AG04450 (cell line): ENCODE results near the gene EDA. TPM values are rescaled to one million over a fixed set of nuclear protein-coding genes. Genes with fewer than 3 reads are reported as not detected.

Experiments
- CTCF ChIA-PET: fragments of 300-600, 350-600 bp; formaldehyde crosslinking; extraction: SDS; loops from one replicate; lab custom pipeline; 2022; ENCODE audit warnings: antibody characterized with exemption, inconsistent platforms; lab: Charles Lee
- POLR2A ChIA-PET: fragments of 350-600 bp; formaldehyde crosslinking; extraction: SDS; loops from one replicate; lab custom pipeline; 2021; ENCODE audit warnings: antibody characterized with exemption, inconsistent platforms; lab: Yijun Ruan, JAX
- DNase-seq: peaks from one replicate; pipeline ENCODE4 v3.0.0-alpha.2; 2011; ENCODE audit warnings: low read depth, low spot score
- H3K27ac ChIP-seq: one replicate; pipeline ENCODE4 v1.5.1; 2012; ENCODE audit warnings: low read depth, low read length, control low read depth
- H3K27me3 ChIP-seq: one replicate; pipeline ENCODE4 v1.6.0; 2012; ENCODE audit warnings: low read length; ENCODE audit not compliant: control insufficient read depth, insufficient read depth
- H3K4me3 ChIP-seq: 2 replicates; pipeline ENCODE4 v1.5.1; 2011; ENCODE audit warnings: mild to moderate bottlenecking, low read depth, low read length, control low read depth
- H3K9me3 ChIP-seq: 2 replicates; pipeline ENCODE4 v1.5.1; 2012; ENCODE audit warnings: low read length; ENCODE audit not compliant: control insufficient read depth, insufficient read depth
- polyA plus RNA-seq: library from polyadenylated mRNA; depleted of rRNA; stranded (reverse); fragments of >200 nt; gene quantifications from 2 replicates; pipeline ENCODE4 v1.2.3, GENCODE V29; 2011
- TF ChIP-seq, protein P1 (sequence below): IDR thresholded peaks from 2 replicates; pipeline ENCODE4 v1.5.1; 2011; ENCODE audit warnings: low read depth, low read length, control low read depth, inconsistent platforms

Gene EDA
- polyA plus RNA-seq, 1 experiment, result 0.02 TPM

DNA sequence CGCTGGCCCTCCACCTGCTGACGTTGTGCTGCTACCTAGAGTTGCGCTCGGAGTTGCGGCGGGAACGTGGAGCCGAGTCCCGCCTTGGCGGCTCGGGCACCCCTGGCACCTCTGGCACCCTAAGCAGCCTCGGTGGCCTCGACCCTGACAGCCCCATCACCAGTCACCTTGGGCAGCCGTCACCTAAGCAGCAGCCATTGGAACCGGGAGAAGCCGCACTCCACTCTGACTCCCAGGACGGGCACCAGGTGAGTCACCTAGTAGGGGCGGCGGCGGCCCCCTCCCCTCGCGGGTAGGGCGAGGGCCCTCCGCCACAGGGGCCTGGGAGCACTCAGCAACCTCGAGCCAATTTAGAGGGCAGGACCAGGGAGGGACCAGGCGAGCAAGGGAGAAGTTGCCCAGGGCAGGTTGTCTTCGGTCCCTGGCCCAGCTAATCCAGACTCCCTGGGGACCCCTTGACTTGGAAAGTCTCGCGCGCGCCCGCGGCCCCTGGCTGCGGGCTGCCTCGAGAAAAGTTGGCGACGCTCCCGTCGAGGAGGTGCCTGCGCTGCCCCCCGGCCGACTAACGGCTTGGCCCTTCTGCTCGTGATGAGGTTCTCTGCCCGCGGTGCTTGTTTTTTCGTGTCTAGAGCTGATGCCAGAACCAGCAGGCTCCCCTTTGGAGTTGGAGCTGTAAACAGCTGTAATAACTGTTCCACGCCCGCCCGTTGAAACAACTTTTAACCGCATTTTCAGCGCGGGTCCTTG, 717 bp downstream of the EDA start:
- TF ChIP-seq, protein P1, sequence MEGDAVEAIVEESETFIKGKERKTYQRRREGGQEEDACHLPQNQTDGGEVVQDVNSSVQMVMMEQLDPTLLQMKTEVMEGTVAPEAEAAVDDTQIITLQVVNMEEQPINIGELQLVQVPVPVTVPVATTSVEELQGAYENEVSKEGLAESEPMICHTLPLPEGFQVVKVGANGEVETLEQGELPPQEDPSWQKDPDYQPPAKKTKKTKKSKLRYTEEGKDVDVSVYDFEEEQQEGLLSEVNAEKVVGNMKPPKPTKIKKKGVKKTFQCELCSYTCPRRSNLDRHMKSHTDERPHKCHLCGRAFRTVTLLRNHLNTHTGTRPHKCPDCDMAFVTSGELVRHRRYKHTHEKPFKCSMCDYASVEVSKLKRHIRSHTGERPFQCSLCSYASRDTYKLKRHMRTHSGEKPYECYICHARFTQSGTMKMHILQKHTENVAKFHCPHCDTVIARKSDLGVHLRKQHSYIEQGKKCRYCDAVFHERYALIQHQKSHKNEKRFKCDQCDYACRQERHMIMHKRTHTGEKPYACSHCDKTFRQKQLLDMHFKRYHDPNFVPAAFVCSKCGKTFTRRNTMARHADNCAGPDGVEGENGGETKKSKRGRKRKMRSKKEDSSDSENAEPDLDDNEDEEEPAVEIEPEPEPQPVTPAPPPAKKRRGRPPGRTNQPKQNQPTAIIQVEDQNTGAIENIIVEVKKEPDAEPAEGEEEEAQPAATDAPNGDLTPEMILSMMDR, result no peak
- Histone ChIP-seq H3K4me3 (peak overlapping the region; percentile 43; the same call in 1 of the 2 replicates), H3K27me3 (peaks cover 9% of the 10 kb centered on the region), H3K9me3 (no peaks in the 10 kb centered on the region), H3K27ac (no peak overlapping the region)
- ChIA-PET CTCF (interaction anchor here (1.0 to 2.0 kb wide), 4 partner anchors 79 to 794 kb away, joined by 3 to 8 read pairs (median 5); partner anchors contain the start of gene IGBP1), POLR2A (no interaction called here)
- no peak for DNase-seq

DNA sequence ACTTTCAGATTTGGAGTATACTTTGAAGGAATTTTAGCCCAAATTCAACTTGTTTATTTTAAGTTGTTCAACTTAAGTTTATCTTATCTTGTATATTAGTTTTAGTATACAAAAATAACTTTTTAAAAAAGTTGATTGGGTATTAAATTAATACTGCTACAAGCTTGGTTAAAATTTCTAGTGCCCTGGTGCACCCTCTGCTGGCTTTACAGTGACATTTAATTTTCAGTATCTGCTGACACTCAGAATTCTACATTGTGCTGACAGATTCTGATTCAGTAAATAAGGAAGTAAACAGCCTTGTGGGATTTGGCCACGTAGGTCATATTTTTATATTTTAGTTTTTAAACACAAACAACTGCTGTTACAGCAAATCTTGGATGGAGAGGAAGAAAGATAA, 2.9 kb downstream of the EDA start:
- CTCF ChIA-PET, result interaction anchor here (0.6 to 2.0 kb wide), 6 partner anchors 13 to 796 kb away, joined by 3 to 8 read pairs (median 6); partner anchors contain the start of gene IGBP1
- TF ChIP-seq, protein P1, result peak; percentile 29; the same call in 1 of the 2 replicates
- DNase-seq, result no peak

DNA sequence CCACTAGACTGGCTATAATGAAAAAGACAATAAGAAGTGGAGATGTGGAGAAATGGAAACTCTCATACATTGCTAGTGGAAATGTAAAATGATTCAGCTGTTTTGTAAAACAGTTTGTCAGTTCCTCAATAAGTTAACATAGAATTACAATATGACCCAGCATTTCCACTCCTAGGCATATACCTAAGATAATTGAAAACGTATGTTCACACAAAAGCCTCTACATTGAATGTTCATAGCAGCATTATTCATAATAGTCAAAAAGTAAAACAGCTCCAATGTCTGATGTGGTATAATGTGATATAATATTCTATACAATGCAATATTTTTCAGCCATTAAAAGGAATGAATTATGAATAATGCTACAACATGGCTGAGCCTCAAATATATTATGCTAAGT, 10.2 kb downstream of the EDA start:
- CTCF ChIA-PET, result no interaction called here
- POLR2A ChIA-PET, result no interaction called here

More for the DNA sequence above, 2.9 kb downstream of the EDA start:
- H3K4me3 ChIP-seq, result no peak overlapping the region
- POLR2A ChIA-PET, result no interaction called here
- no peak overlapping the region for H3K27ac ChIP-seq
- no peaks in the 10 kb centered on the region for H3K9me3 ChIP-seq
- H3K27me3 ChIP-seq, result peaks cover 9% of the 10 kb centered on the region

DNA sequence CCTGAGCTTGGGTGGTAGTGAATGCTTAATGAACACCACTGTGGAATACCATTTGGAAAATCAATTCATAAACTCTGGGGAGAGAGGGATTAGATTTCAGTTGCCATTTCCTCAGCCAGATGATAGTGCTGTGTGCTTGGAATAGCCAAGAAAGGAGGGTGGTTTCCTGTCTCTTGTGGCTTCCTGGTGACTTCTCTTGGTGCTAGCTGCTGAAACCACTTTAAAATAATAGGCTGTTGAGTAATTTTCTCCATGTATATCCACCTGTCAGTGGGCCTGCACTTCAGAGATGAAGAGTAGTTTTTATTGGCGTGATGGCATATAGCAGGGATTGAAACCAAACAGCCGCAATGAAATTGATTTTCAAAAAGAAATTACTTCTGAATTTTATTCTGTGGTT, 11.8 kb downstream of the EDA start:
- no peaks in the 10 kb centered on the region for H3K9me3 ChIP-seq
- no peak overlapping the region for H3K27ac ChIP-seq
- TF ChIP-seq, protein P1, result no peak
- ChIA-PET POLR2A (no interaction called here), CTCF (no interaction called here)
- H3K4me3 ChIP-seq, result no peak overlapping the region
- DNase-seq, result no peak
- no peaks in the 10 kb centered on the region for H3K27me3 ChIP-seq

More for the DNA sequence above, 10.2 kb downstream of the EDA start:
- no peak overlapping the region for H3K27ac ChIP-seq
- no peaks in the 10 kb centered on the region for H3K9me3 ChIP-seq
- H3K27me3 ChIP-seq, result no peaks in the 10 kb centered on the region
- H3K4me3 ChIP-seq, result no peak overlapping the region
- TF ChIP-seq, protein P1, result no peak
- DNase-seq, result no peak

DNA sequence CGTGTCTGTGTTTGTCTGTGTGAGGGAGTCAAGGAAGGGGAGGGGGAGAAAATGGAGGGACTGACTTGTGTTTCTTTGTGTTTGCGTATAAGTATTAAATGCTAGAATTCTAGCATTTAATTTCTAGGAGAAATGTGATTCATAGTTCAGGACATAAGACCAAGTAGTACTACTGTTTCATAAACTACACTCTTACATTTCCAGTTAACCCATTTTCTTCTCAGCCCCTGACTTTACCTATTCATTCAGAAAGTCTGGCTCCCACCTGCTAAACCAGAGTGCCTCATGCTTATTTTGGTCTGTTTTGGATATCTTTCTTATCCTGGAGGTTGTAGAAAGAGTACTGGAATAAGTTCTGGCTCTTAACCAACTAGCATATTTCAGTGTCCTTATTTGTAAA, 14.2 kb downstream of the EDA start:
- POLR2A ChIA-PET, result no interaction called here
- no peak for DNase-seq
- CTCF ChIA-PET, result no interaction called here
- TF ChIP-seq, protein P1, result no peak
- H3K27me3 ChIP-seq, result no peaks in the 10 kb centered on the region
- no peaks in the 10 kb centered on the region for H3K9me3 ChIP-seq
- no peak overlapping the region for H3K27ac ChIP-seq
- no peak overlapping the region for H3K4me3 ChIP-seq
